A549 (cell line): ENCODE data around the gene ERMAP.

Experiments used
- TF ChIP-seq, protein P1 (sequence below): fragments of 150-350 bp; IDR thresholded peaks from 2 replicates; pipeline ENCODE4 v1.6.1; 2014; ENCODE audit warnings: low read depth, mild to moderate bottlenecking, low read length
- TF ChIP-seq, protein P2 (sequence below): fragments of >200 bp; sonication (Bioruptor Twin); formaldehyde crosslinking; IDR thresholded peaks from 3 replicates; pipeline ENCODE4 v1.5.1; 2016

DNA sequence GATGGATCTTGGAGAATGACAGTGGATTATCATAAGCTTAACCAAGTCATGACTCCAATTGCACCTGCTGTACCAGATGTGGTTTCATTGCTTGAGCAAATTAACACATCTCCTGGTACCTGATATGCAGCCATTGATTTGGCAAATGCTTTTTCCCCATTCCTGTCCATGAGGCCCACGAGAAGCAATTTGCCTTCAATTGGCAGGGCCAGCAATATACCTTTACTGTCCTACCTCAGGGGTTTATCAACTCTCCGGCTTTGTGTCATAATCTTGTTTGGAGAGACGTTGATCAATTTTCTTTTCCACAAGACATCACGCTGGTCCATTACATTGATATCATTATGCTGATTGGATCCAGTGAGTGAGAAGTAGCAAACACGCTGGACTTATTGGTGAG lies 49.6 kb downstream of the ERMAP start:
- TF ChIP-seq, protein P1, sequence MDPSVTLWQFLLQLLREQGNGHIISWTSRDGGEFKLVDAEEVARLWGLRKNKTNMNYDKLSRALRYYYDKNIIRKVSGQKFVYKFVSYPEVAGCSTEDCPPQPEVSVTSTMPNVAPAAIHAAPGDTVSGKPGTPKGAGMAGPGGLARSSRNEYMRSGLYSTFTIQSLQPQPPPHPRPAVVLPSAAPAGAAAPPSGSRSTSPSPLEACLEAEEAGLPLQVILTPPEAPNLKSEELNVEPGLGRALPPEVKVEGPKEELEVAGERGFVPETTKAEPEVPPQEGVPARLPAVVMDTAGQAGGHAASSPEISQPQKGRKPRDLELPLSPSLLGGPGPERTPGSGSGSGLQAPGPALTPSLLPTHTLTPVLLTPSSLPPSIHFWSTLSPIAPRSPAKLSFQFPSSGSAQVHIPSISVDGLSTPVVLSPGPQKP = no peak
- TF ChIP-seq, protein P2, sequence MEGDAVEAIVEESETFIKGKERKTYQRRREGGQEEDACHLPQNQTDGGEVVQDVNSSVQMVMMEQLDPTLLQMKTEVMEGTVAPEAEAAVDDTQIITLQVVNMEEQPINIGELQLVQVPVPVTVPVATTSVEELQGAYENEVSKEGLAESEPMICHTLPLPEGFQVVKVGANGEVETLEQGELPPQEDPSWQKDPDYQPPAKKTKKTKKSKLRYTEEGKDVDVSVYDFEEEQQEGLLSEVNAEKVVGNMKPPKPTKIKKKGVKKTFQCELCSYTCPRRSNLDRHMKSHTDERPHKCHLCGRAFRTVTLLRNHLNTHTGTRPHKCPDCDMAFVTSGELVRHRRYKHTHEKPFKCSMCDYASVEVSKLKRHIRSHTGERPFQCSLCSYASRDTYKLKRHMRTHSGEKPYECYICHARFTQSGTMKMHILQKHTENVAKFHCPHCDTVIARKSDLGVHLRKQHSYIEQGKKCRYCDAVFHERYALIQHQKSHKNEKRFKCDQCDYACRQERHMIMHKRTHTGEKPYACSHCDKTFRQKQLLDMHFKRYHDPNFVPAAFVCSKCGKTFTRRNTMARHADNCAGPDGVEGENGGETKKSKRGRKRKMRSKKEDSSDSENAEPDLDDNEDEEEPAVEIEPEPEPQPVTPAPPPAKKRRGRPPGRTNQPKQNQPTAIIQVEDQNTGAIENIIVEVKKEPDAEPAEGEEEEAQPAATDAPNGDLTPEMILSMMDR = no peak
